Raji (cell line): ENCODE results near the gene TMEM245.
A peak's percentile ranks its signal among the peaks of the same experiment; 100 is the strongest.

Experiments used
- POLR2A ChIP-seq: IDR thresholded peaks from 2 replicates; pipeline ENCODE4 v1.6.1; 2011; ENCODE audit warnings: low read depth, low read length, control low read depth; ENCODE audit not compliant: insufficient read depth

Gene TMEM245

GRCh38 chr9:109016132-109016531 lies 103.6 kb downstream of the TMEM245 start:
- TF ChIP-seq POLR2A, result no peak

- TF ChIP-seq POLR2A, result no peak
Measured at GRCh38 chr9:109014608-109015280, 105.0 kb downstream of the TMEM245 start.

- TF ChIP-seq POLR2A, result no peak
Measured at GRCh38 chr9:109013679-109014607, 105.8 kb downstream of the TMEM245 start.

GRCh38 chr9:109012876-109013678 lies 106.7 kb downstream of the TMEM245 start, which contains the start of gene CTNNAL1:
Gene CTNNAL1, minus strand, starts transcription at chr9:109013499. Its CDS starts 57 bp downstream, at chr9:109013442.
- peak; percentile 79 for TF ChIP-seq POLR2A

- no peak for TF ChIP-seq POLR2A
Measured at GRCh38 chr9:109012009-109012875, 107.5 kb downstream of the TMEM245 start.

GRCh38 chr9:109011231-109011671 lies 108.5 kb downstream of the TMEM245 start:
- TF ChIP-seq POLR2A, result no peak

GRCh38 chr9:109010746-109011145 lies 109.0 kb downstream of the TMEM245 start:
- TF ChIP-seq POLR2A, result no peak

- no peak for TF ChIP-seq POLR2A
Measured at GRCh38 chr9:109005678-109006077, 114.1 kb downstream of the TMEM245 start.

GRCh38 chr9:109003116-109003515 lies 116.6 kb downstream of the TMEM245 start:
- TF ChIP-seq POLR2A, result no peak

GRCh38 chr9:109002141-109002540 lies 117.6 kb downstream of the TMEM245 start:
- no peak for TF ChIP-seq POLR2A

GRCh38 chr9:109001275-109001676 lies 118.5 kb downstream of the TMEM245 start:
- no peak for TF ChIP-seq POLR2A

GRCh38 chr9:108997112-108997511 lies 122.6 kb downstream of the TMEM245 start:
- no peak for TF ChIP-seq POLR2A

GRCh38 chr9:108996643-108997042 lies 123.1 kb downstream of the TMEM245 start:
- no peak for TF ChIP-seq POLR2A

- no peak for TF ChIP-seq POLR2A
Measured at GRCh38 chr9:108994695-108995094, 125.1 kb downstream of the TMEM245 start.
